GM12864 (cell line): ENCODE data around the gene CPE.

Experiments used
- DNase-seq: peaks from one replicate; pipeline ENCODE4 v3.0.0-alpha.2; 2011; ENCODE audit warnings: low read depth
- H3K4me3 ChIP-seq: 2 replicates; pipeline ENCODE4 v1.5.1; 2011; ENCODE audit warnings: mild to moderate bottlenecking, low read depth, low read length, control low read depth
- CTCF ChIP-seq: IDR thresholded peaks from 2 replicates; pipeline ENCODE4 v1.5.1; 2011; ENCODE audit warnings: low read depth, mild to moderate bottlenecking, moderate library complexity, low read length, control low read depth, inconsistent platforms; ENCODE audit errors: missing control alignments

The CPE gene

GRCh38 chr4:165474784-165475705, 96.2 kb downstream of the CPE start:
- no peak for DNase-seq
- no peak for TF ChIP-seq CTCF
- H3K4me3 ChIP-seq = no peak overlapping the region

- no peak overlapping the region for H3K4me3 ChIP-seq
- no peak for DNase-seq
- no peak for TF ChIP-seq CTCF
Observed at GRCh38 chr4:165475706-165476070, 96.9 kb downstream of the CPE start.

- no peak overlapping the region for H3K4me3 ChIP-seq
- no peak for TF ChIP-seq CTCF
- no peak for DNase-seq
Observed at GRCh38 chr4:165476214-165477098, 97.6 kb downstream of the CPE start.

GRCh38 chr4:165477799-165478198, 99.0 kb downstream of the CPE start:
- no peak overlapping the region for H3K4me3 ChIP-seq
- DNase-seq = no peak
- no peak for TF ChIP-seq CTCF

- DNase-seq = no peak
- H3K4me3 ChIP-seq = no peak overlapping the region
- TF ChIP-seq CTCF = no peak
Observed at GRCh38 chr4:165478260-165478659, 99.5 kb downstream of the CPE start.

- H3K4me3 ChIP-seq = no peak overlapping the region
- no peak for DNase-seq
- TF ChIP-seq CTCF = no peak
Observed at GRCh38 chr4:165481053-165481835, 102.4 kb downstream of the CPE start.
